GM19238 (cell line): ENCODE data around the gene OR13F1.
"Not testable (repeated sequence)": the region's sequence is repeated elsewhere in the genome, so short reads cannot be mapped to it uniquely, and the experiment has no call there.

ENCODE experiments used
- DNase-seq: peaks from one replicate; pipeline ENCODE4 v3.0.0; 2011; ENCODE audit warnings: low spot score; ENCODE audit not compliant: insufficient read length

OR13F1 gene

DNA sequence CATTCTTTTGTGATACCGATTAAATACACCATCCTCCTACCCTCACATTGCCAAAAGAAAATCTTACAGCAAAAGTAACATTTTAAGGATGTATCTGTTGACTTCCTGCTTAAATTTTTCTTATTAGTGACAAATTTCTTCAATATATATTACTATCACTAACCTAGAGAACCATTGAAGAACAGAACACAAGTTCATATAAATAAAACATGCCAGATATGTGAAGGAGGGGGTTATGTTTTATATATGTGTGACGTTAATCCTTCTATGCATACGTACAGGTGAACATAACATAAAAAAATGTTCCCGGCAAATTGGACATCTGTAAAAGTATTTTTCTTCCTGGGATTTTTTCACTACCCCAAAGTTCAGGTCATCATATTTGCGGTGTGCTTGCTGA, at the start of gene OR13F1:
OR13F1 (plus strand) TSS at position 301 of the 400 bp plus-strand sequence; CDS start at position 301, 0 bp downstream.
- no peak for DNase-seq

DNA sequence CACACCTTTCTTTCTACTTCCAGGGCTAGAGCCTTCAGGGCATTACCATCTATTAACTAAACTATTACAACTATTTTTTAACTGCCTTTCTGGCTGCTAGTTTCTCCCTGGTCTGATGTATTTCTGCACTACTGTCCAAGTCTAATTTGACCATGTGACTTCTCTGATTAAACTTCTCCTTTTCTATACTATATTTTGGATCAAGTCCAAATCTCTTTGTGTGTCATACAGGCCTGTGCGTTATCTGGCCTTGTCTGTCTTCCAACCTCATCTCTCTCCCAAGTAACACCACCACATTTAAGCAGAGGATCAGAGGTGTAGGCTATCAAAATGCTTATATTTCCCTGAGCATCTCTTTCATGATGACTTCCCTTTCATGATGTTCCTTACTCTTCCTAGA, 47.2 kb upstream of the OR13F1 start:
- DNase-seq: no peak

- DNase-seq: no peak
Measured at GRCh38 chr9:104463864-104464263, 40.2 kb upstream of the OR13F1 start.

GRCh38 chr9:104468261-104468660, 35.8 kb upstream of the OR13F1 start:
- no peak for DNase-seq

DNA sequence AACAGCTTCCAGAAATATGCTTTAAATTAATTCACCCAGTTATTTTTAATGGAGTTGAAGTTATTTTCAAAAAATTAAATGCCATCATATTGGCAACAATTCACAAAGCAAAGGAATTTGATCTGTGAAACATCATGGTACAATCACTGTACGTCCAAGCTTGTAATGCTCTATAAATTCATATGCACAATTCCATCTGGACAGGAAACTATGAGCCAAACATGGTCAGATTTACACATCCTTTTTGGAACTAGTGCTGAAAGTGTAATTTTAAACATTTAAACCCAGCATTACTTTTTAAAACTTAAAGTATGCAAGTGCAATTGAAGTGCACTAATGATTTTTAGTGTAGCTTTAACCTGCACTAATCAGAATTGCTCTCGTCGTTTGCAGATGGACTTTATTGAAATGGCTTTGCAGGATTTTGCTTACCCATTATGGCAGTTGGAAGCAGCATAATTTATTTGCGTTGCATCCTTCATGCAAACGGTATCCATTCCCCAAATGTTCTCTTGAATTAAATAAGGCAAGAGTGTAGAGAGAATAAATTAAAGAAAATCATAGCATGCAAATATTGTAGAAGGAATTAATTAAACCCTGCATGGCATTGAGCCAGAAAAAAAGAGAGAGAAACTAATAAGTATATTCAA, 21.0 kb upstream of the OR13F1 start:
- DNase-seq: no peak

DNA sequence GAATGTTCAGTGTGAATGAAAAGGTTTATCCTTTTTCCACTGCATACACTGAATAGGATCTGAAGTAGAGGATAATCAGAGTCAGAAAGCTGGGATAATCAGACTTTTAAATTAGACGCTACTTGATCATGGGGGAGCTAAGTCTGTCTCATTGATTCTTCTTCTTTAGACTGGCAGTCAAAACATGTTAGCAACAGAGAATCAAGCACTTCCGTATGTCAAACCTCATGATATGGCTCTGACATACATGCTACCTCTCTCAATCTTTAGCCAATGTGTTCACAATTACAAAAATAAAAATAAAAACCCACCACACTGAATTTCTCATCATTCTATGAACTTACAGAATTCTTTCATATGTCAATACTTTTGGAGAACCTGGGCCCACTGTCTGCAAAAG, 19.0 kb upstream of the OR13F1 start:
- no peak for DNase-seq

DNA sequence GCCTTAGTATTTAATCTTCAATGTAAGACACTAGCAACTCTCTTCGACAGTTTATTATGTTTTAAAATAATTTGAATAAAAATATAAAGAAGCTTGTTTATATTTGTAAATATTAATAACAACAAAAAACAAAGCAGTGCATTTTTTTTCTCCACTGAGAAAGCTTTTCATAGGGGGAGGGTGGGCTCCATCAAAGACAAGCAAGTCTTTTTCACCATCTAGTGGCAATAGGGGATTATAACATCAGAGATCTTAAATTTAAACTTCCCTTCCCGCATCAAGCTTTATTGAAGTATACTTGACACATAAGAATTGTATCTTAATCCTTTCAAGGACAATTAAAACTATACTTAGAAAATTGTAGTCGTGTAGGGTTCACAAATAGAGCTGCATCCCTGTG, 9.3 kb upstream of the OR13F1 start:
- DNase-seq: no peak

DNA sequence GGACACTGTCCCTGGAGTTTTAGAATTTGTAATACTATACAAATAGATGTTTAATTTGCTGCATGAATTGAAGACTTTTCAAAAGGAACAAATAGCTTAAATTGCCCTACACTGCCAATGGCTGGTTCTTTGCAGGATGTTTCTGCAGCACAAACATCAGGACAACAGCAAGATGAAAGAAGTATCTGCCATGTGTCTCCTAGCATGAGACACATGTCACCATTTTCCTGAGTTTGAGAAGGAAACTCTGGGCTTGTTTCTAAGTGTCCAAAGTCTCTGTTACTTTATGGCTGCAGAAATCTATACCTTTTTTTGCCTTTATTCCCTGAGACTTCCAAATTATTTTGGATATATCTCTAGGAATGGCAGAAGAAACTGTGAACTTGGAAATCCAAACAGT, 623 bp upstream of the OR13F1 start:
- no peak for DNase-seq

DNA sequence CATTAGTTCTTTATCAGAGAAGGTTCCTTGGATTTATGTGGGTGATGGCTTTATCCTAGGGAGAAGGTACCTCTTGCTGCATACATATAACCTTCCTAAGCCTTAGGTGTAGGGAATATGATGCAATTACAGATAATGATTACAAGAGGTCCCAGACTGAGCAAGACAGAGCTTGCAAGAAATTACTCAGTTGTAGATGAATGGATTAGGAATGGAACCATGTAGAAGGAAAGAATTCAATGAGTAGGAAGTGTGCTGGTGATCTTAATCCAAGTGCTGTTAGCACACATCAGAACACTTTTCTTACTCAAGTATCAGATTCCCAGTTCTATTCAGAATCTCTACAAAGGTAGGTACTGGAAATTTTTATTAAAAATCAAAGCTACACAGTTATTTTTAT, 2.5 kb downstream of the OR13F1 start:
- DNase-seq: no peak

DNA sequence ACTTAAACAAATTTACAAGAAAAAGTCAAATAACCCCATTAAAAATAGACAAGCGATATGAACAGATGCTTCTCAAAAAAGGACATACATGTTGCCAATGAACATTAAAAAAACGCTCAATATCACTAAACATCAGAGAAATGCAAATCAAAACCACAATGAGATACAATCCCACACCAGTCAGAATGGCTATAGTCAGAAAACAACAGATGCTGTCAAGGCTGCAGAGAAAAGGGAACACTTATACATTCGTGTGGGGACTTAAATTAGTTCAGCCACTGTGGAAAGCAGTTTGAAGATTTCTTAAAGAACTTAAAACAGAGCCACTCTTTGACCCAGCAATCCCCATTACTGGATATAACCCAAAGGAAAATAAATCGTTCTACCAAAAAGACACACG, 10.8 kb downstream of the OR13F1 start:
- no peak for DNase-seq

GRCh38 chr9:104520241-104520640, 16.2 kb downstream of the OR13F1 start:
- DNase-seq: not testable (repeated sequence)

- DNase-seq: no peak
Measured at GRCh38 chr9:104527109-104527508, 23.0 kb downstream of the OR13F1 start, which contains the start of gene OR13C4. OR13C4 (minus strand) TSS chr9:104527209; CDS start chr9:104527209, 0 bp downstream.

- no peak for DNase-seq
Measured at GRCh38 chr9:104536756-104537155, 32.7 kb downstream of the OR13F1 start, which contains the start of gene OR13C3. OR13C3 (minus strand) TSS chr9:104536856; CDS start chr9:104536723, 133 bp downstream.

- DNase-seq: no peak
Measured at GRCh38 chr9:104539275-104539674, 35.2 kb downstream of the OR13F1 start.

- DNase-seq: no peak
Measured at GRCh38 chr9:104544644-104545043, 40.6 kb downstream of the OR13F1 start.

DNA sequence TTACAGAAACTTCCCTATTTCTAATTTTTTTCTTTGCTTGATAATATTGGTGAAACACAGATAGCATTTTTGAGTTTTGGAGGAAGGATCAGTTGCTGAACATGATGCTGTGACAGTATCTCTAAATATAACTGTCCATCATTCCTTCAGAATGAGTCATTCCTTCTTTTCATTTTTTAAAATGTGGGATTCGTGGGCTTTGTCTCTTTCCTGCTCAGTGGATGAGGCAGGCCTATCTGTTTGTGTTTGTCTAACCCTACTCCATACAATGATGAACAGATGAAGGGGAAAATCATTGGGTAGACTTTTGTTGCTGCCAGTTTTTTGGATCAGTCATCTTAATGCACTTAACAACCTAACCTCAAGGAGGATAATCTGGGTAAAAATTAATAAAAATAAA, 49.2 kb downstream of the OR13F1 start:
- DNase-seq: no peak
